ENCODE results near the gene COL15A1.

DNA sequence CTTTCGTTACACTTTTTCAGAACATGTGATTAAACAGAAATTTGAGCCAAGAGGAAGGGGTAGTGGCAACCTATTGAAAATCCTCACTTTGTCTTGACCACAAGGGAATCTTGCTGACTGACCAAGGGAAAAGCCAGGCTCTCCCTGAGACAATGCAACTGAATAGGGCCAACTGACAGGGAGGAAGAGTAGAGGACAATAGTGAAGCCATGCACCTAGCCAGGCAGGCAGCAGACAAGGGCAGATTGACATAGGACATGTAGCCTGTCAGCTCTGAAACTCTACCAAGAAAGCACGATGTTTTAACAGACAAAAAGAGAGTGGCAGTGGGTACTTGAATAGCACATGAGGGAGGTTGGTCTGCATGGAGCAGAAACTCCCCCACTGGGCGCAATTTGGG is 152.7 kb downstream of the COL15A1 start:
- TF ChIP-seq, protein P1, sequence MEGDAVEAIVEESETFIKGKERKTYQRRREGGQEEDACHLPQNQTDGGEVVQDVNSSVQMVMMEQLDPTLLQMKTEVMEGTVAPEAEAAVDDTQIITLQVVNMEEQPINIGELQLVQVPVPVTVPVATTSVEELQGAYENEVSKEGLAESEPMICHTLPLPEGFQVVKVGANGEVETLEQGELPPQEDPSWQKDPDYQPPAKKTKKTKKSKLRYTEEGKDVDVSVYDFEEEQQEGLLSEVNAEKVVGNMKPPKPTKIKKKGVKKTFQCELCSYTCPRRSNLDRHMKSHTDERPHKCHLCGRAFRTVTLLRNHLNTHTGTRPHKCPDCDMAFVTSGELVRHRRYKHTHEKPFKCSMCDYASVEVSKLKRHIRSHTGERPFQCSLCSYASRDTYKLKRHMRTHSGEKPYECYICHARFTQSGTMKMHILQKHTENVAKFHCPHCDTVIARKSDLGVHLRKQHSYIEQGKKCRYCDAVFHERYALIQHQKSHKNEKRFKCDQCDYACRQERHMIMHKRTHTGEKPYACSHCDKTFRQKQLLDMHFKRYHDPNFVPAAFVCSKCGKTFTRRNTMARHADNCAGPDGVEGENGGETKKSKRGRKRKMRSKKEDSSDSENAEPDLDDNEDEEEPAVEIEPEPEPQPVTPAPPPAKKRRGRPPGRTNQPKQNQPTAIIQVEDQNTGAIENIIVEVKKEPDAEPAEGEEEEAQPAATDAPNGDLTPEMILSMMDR (conservative IDR thresholded peaks at IDR 0.05 in 1 of 2, IDR thresholded peaks at IDR 0.05 in 1 of 2; ENCODE audit: extremely low read depth in 1 of 2, insufficient read depth in 1 of 2, low read depth in 1 of 2, low read length in 2 of 2): no peak
- TF ChIP-seq EZH2 (IDR thresholded peaks at IDR 0.05; ENCODE audit: borderline replicate concordance, low read length): no peak
